NCI-H2029 (cell line): Measurements from ENCODE around the gene CSPG4.

Experiments
- DNase-seq: peaks from one replicate; lab custom pipeline; 2025; lab: John Stamatoyannopoulos, UW

CSPG4 gene

GRCh38 chr15:75669191-75669878, 43.3 kb downstream of the CSPG4 start:
- DNase-seq: no peak

DNA sequence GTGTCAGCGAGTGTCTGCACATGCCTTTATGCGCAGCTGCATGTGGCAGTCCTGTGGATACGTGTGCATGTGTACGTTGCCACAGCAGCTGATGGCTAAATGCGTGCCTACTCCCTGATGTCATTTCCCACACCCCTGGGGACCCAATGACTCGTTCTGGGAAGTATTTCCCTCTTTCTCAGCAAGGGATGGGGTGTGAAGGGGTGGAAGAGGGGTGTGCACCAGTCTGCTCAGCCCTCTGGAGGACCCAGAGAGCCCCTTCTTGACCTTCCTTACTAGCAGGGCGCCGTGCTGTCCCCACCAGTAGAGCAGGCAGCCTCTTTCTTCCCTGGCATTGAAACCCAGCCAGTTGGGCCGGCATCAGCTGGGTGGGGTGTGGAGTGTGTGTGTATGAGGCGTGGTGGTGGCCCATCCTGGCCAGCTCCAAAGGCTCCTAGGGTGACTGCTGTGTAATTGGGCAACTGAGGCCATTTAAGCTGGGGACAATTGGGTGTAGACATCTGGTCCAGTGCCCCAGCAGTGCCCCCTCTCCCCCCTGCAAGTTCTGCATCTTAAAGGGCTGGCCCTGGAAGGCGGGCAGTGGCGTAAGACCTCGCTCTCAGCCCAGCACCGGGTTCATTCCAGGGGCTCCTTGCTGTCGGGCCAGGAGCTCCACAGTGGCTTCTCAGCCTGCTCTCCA, 45.7 kb downstream of the CSPG4 start:
- no peak for DNase-seq

GRCh38 chr15:75663931-75664421, 48.7 kb downstream of the CSPG4 start:
- DNase-seq: no peak

GRCh38 chr15:75662823-75663519, 49.7 kb downstream of the CSPG4 start:
- DNase-seq: no peak

DNA sequence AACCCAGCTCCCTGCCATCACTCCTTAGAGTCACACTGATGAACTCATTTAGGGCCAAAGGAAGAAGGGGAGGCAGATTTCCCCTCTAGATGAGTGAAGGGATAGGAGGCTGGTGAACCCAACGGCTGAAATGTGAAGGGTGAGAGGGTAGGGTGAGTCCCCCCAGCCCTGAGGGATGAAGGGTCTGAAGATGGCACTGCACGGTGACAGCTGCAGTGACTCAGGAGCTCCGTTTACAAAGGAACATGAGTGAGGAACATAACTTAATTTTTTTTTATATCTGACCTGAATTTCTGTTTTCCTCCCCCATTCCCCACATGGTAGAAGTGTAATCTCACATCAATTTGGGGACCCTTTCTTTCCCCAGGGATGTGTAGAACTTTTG, 50.9 kb downstream of the CSPG4 start:
- no peak for DNase-seq

DNA sequence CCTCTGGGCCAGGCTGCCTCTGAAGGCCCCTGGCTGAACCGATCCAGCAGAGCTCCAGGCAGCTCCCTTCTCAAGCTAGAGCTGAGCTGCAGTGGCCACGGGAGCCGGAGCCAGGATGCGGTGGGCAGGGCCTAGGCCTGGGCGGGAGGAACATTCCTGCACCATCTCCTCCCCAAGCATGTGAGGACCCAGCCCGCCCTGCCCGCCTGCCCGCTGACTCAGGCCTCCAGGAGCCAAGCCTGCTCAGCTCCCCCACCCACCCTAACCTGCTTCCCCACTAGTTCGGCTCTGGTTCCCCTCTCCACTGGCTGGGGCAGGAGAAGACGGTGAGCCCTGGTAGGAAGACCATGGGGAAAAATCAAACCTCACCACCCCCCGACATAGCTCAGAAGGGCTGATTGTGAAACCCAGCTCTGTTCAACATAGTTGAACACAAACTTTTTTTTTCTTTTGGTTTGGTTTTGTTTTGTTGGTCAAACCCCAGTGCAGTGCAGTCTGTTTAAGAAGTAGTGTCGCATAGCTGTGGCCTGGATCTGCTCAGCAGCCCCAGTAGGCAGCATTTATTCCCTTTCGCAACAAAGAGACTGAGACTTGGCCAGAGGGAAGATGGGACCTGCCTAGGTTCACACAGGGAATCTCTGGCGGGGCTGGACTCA, 51.4 kb downstream of the CSPG4 start:
- DNase-seq: no peak

GRCh38 chr15:75659928-75660645, 52.6 kb downstream of the CSPG4 start:
- peak; percentile 19 for DNase-seq

- DNase-seq: no peak
Measured at GRCh38 chr15:75659141-75659771, 53.4 kb downstream of the CSPG4 start.

DNA sequence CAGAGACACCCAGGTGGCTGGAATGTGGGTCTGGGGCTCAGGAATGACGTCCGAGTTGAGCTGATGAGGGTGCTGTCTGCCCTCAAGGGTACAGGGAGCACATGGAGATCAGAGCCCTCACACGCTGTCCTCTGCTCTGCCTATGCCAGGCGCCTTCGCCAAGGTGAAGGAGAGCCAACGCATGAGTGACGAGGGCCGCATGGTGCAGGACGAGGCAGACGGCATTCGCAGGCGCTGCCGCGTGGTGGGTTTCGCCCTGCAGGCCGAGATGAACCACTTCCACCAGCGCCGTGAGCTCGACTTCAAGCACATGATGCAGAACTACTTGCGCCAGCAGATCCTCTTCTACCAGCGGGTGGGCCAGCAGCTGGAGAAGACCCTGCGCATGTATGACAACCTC, 55.8 kb downstream of the CSPG4 start:
- no peak for DNase-seq

DNA sequence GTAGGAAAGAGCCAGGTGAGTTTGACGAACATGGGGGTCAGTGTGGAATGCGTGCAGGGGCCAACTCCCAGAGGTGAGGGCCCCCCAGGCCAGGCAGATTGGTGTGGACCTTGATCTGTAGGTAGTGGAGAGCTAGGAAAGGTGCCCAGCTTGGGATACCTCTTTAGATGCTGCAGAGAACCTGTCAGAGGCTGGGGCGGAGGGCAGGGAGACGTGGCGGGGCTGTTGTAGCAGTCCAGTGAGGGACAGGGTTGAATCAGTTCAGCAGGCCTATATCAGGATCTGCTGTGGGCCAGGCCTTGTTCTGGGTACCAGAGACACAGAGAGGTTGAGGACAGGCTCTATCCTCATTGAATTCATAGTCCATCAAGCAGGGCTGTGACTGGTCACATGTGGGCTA, 56.3 kb downstream of the CSPG4 start:
- DNase-seq: no peak

DNA sequence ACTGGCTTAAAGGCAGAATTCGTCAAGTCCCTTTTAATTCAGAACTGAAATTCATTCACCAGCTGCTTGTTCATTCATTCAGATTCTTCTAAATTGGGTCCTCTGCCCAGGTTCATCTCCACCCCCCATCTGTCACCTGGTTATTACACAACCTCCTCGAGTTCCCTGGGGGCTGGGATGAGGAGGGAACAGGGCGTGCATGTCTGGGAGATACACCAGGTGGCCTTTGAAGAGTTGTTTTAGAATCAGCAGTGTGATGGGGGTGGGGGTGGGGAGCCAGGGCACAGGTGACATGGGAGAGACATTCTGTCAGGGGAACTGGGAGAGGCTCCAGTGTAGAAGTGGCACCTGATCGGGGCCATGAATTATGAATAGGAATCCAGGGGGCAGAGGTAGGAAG, 56.7 kb downstream of the CSPG4 start:
- DNase-seq: peak; percentile 50

DNA sequence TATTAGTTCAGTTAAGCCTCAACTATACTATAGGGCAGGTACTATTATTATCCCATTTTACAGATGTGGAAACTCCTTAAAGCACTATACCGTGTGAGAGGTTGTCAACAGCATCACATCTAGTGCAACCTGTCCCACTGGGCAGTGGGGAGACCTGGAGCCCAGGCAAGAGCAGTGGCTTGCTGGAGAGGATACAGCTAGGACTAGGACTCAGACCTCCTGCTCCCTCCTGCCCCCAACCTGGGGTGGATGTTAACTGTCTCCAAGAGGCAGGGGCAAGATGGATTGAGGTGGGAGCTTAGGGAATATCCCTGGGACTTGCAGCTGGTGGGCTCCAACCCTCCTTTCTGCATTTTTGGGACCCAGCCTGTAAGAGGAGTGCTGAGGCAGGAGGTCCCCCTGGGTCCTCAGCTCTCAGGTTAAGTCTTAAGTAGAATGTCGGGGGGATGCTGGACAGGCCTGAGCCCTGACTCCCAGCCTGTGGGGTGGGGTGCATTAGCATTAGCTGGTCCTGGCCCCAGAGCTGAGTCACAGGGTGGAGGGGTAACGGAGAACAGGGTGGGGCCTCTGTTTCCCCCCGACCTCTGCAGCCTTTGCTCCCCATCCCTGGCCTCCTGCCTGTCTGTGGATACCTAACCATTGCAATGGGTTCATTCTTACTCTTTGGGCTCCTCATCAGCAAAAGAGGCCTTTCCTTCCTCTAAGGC, 58.3 kb downstream of the CSPG4 start:
- DNase-seq: no peak

DNA sequence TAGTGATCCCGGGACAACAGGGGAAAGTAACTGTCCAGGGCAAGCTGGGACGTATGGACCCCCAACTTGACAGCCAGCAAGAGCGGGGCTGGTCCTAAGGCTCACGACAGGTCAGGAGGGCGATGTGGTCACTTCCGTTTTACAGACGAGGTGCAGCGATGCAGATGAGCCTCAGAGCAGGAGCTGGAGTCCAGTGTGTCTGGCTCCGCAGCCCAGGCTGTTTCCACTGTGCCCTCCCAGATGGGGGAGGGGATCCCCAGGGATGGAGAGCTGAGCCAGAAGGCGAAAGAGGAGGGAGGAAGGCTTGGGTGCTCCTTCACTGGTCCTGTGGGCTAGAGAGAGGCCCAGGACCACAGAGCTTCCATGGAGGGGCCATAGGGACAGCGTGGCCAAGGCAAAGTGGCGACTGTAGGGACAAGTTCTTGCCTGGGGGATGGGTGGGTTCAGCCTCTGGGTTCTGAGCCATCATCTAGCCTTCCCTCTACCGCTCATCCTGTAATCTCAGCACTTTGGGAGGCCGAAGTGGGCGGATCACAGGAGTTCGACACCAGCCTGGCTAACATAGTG, 59.2 kb downstream of the CSPG4 start:
- DNase-seq: no peak

DNA sequence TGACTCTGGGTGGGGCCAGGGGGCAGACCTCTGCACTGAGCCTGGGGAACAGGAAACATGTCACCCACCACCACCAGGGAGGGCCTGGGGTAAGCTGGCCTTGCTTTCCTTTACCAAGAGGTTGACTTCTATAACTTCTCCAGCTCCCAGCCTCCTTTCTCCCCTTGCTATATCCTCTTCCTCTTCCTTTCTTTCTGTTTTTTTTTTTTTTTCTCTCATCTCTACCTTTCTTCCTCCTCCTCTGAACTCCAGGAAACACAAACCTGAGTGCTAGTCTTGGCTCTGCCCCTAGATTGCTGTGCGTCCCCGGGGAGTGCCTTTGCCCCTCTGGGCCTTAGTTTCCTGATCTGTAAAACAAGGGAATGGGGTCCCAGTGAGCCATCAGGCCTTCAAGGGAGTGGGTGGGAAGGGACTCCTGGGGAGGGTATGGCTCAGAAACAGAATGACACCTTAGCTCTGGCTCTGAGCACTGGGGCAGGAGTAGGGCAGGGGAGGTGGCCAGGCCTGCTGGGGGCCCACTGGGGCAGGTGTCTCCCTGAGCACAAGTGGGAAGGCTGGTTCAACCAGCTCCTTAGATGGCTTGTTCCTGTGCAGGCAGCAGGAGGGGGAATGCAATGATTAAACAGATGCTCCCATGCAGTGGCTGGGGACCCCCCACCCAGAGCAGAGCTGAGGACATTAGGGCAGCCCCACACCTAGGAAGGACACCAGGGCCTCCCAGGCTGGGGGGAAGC, 60.7 kb downstream of the CSPG4 start:
- DNase-seq: no peak

DNA sequence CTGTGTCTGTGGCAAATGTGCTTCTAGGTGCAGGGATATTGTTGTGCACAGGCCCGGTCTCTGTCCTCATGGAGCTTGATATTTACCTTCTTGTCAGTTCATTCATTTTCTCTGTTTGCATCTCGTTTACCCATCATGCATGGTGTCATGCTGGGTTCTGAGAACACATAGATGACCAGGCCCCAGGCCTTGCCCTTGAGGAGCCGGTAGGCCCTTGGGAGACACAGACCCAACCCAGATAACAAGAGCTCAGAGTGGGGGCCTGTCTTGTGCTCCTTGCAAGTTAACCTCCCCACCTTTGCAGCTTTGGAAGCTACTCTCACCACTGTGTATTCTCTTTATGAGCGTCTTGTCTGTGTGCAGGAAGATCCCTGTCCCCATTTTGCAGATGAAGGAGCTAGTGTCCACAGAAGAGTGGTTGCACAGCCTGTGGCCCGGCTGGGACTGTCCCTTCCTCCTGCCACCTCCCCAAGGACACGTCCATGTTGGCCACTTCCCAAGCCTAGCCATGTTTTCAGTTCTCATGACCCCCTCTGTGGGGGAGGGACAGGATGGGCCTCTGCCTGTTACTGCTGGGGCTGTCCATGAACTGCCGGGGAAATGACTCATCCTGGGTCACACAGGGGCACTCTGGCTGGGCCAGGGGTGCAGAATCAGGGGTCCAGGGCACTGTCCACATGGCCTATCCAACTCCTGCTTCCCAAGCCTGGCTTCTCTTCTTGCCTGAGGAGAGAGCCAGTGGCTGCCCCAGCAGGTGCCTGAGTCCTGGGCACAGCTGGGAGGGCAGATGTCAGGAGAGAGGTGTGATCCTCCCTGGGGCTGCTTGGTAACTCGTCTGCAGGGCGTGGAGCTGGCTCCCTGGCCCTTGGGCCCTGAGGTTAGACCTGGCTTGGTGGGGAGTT, 61.5 kb downstream of the CSPG4 start:
- no peak for DNase-seq

DNA sequence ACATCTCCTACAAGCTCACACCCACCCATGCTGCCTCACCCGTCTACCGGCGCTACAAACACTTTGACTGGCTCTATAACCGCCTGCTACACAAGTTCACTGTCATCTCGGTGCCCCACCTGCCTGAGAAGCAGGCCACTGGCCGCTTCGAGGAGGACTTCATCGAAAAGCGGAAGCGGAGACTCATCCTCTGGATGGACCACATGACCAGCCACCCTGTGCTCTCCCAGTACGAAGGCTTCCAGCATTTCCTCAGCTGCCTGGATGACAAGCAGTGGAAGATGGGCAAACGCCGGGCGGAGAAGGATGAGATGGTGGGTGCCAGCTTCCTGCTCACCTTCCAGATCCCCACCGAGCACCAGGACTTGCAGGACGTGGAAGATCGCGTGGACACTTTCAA, 62.8 kb downstream of the CSPG4 start:
- DNase-seq: no peak

DNA sequence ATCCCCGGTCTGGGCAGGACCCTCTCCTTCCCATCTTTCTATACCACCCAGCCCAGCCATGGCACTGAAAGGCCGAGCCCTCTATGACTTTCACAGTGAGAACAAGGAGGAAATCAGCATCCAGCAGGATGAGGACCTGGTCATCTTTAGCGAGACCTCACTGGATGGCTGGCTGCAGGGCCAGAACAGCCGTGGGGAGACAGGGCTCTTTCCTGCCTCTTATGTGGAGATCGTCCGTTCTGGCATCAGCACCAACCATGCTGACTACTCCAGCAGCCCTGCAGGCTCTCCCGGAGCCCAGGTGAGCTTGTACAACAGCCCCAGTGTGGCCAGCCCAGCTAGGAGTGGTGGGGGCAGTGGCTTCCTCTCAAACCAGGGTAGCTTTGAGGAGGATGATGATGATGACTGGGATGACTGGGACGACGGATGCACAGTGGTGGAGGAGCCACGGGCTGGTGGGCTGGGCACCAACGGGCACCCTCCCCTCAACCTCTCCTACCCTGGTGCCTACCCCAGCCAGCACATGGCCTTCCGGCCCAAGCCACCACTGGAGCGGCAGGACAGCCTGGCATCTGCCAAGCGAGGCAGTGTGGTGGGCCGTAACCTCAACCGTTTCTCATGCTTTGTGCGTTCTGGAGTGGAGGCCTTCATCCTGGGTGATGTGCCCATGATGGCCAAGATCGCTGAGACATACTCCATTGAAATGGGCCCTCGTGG, 63.4 kb downstream of the CSPG4 start:
- no peak for DNase-seq
